ENCODE results near the gene ZNF804B.

DNA sequence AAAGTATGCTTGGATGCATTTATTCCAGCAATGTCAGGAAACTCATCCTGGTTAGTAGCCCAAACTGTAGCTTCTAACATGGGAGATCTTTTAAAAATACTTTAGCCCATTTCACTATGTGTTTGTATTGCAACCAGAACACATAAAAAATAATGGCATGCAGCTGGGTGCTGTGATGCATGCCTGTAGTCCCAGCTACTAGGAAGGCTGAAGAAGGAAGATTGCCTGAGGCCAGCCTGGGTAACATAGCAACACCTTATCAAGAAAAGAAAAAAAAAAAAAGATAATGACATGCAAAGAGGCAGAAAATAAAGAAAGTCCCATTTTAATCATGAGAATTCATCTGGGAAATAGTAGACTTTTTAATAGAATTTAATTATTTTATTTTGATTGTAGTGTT is 553.1 kb downstream of the ZNF804B start:
- TF ChIP-seq PATZ1 (CRISPR knock-in tag; IDR thresholded peaks at IDR 0.05; ENCODE audit: borderline replicate concordance) (no peak), ZNF8 (CRISPR knock-in tag; IDR thresholded peaks at IDR 0.05) (no peak)

Data from SK-N-SH treated with all-trans-retinoic acid at 6 μM for 48 hours (cell line).